HepG2 (cell line): ENCODE results near the gene WSCD1. TPM values are rescaled to one million over a fixed set of nuclear protein-coding genes. Genes with fewer than 3 reads are reported as not detected.

Experiments used
- ATAC-seq: fragments of 200-7000 bp; cut with Tn5 transposase; 3 replicates; pipeline ENCODE4 v1.9.1; 2020; ENCODE audit warnings: mild to moderate bottlenecking, moderate library complexity
- BruUV-seq: library from RNA; stranded (reverse); fragments of 400-500 nt; replicated peaks from 2 replicates; lab custom pipeline; 2021; lab: Mats Ljungman, UMichigan
- CTCF ChIA-PET: fragments of 300-600 bp; formaldehyde crosslinking; extraction: SDS; loops from one replicate; lab custom pipeline; 2021; ENCODE audit warnings: low total read pairs, inconsistent platforms, low intra/inter-chr PET ratio; lab: Yijun Ruan, JAX
- POLR2A ChIA-PET: fragments of 350-600 bp; sonication (Branson Sonifier 250); formaldehyde crosslinking; loops from one replicate; lab custom pipeline; 2020; ENCODE audit warnings: antibody characterized with exemption, inconsistent platforms; lab: Yijun Ruan, JAX
- DNase-seq: peaks from one replicate; pipeline ENCODE4 v3.0.0-alpha.2; 2015; ENCODE audit warnings: low spot score
- FAIRE-seq: peaks from 3 replicates; lab custom pipeline; 2011; peaks lifted over from hg19 to GRCh38; lab: Jason Lieb, UNC
- H2AFZ ChIP-seq: one replicate; pipeline ENCODE4 v1.6.1; 2011; ENCODE audit warnings: low read length, inconsistent platforms
- H3K27ac ChIP-seq: fragments of 300-600 bp; 3 replicates; pipeline ENCODE4 v1.8.0; 2011; ENCODE audit warnings: mixed run types, mild to moderate bottlenecking, mixed read lengths, low read length, inconsistent platforms; ENCODE audit not compliant: insufficient read depth; ENCODE audit errors: extremely low read length
- H3K27me3 ChIP-seq, 2 experiments: fragments of 200-600 bp in 1 of 2; 2 replicates in 1 of 2; 3 replicates in 1 of 2; pipeline versions ENCODE4 v1.6.0 to v1.8.0; 2011; ENCODE audit warnings: low read length in 2 of 2, mild to moderate bottlenecking in 2 of 2, moderate library complexity in 2 of 2, inconsistent platforms in 1 of 2; ENCODE audit not compliant: insufficient read depth in 2 of 2, control insufficient read depth in 1 of 2
- H3K36me3 ChIP-seq, 2 experiments: fragments of 200-600 bp in 1 of 2; replicated peaks in 1 of 2; 2 replicates in 1 of 2; 3 replicates in 1 of 2; pipeline versions ENCODE4 v1.5.1 to v1.8.0; 2011; ENCODE audit warnings: low read length in 2 of 2, inconsistent platforms in 1 of 2; ENCODE audit not compliant: insufficient read depth in 2 of 2, control insufficient read depth in 1 of 2
- H3K4me1 ChIP-seq: 2 replicates; pipeline ENCODE4 v1.5.1; 2012; ENCODE audit warnings: low read length, inconsistent platforms; ENCODE audit not compliant: insufficient read depth
- H3K4me2 ChIP-seq: 2 replicates; pipeline ENCODE4 v1.6.0; 2011; ENCODE audit warnings: low read depth, low read length, inconsistent platforms
- H3K4me3 ChIP-seq, 3 experiments: fragments of 200-600 bp in 1 of 3; sonication (generic), shearing (Covaris generic) in 1 of 3; replicated peaks in 1 of 3; 2 replicates each; pipeline ENCODE4 v1.5.1; 2011 to 2016; ENCODE audit warnings: low read length in 3 of 3, inconsistent platforms in 2 of 3, low read depth in 2 of 3, mild to moderate bottlenecking in 2 of 3, control low read depth in 1 of 3, mixed read lengths in 1 of 3; ENCODE audit not compliant: insufficient read depth in 1 of 3
- H3K79me2 ChIP-seq: one replicate; pipeline ENCODE4 v1.6.1; 2011; ENCODE audit warnings: low read length, inconsistent platforms; ENCODE audit not compliant: insufficient read depth
- H3K9ac ChIP-seq: 2 replicates; pipeline ENCODE4 v1.6.0; 2011; ENCODE audit warnings: mild to moderate bottlenecking, low read depth, low read length, inconsistent platforms; ENCODE audit not compliant: insufficient read depth
- H3K9me3 ChIP-seq: 2 replicates; pipeline ENCODE4 v1.5.1; 2012; ENCODE audit warnings: mild to moderate bottlenecking, low read length
- H4K20me1 ChIP-seq: 2 replicates; pipeline ENCODE4 v1.6.0; 2011; ENCODE audit warnings: inconsistent platforms, mild to moderate bottlenecking, low read length, moderate library complexity; ENCODE audit not compliant: insufficient read depth
- BRD4 ChIP-seq: sonication (generic); formaldehyde crosslinking; IDR thresholded peaks from 2 replicates; pipeline ENCODE4 v1.4.0; 2020; ENCODE audit warnings: missing genetic modification reagents
- HNF4A ChIP-seq: sonication (generic); formaldehyde crosslinking; IDR thresholded peaks from 2 replicates; pipeline ENCODE4 v1.4.0; 2020; ENCODE audit warnings: missing genetic modification reagents
- RBAK ChIP-seq: sonication (generic); formaldehyde crosslinking; IDR thresholded peaks from 2 replicates; pipeline ENCODE4 v1.5.1; 2020; ENCODE audit warnings: mild to moderate bottlenecking, missing genetic modification reagents
- TCF7L2 ChIP-seq: IDR thresholded peaks from 2 replicates; pipeline ENCODE4 v1.6.1; 2011; ENCODE audit warnings: mild to moderate bottlenecking, low read depth, low read length, moderate library complexity
- ZBTB40 ChIP-seq, 2 experiments: fragments of 450-650 bp in 1 of 2; sonication (generic) in 1 of 2; formaldehyde crosslinking in 1 of 2; IDR thresholded peaks; 2 replicates each; pipeline versions ENCODE4 v1.6.1 to v1.8.0; 2016 to 2022; ENCODE audit warnings: antibody characterized with exemption in 1 of 2, mild to moderate bottlenecking in 1 of 2, missing genetic modification reagents in 1 of 2
- ZNF292 ChIP-seq: sonication (generic); formaldehyde crosslinking; IDR thresholded peaks from 2 replicates; pipeline ENCODE4 v1.8.1; 2022; ENCODE audit warnings: mild to moderate bottlenecking, low read depth, missing genetic modification reagents, borderline replicate concordance
- ZNF724P ChIP-seq: sonication (generic); formaldehyde crosslinking; IDR thresholded peaks from 2 replicates; pipeline ENCODE4 v1.8.0; 2022; ENCODE audit warnings: missing genetic modification reagents, borderline replicate concordance
- WGBS: methylation state at CpG from one replicate; pipeline ENCODE4 v1.1.6; 2017; ENCODE audit warnings: low lambda C conversion rate; 5-methylcytosine and 5-hydroxymethylcytosine counted together
- in situ Hi-C: cut with HindIII; loops from 2 replicates; pipeline ENCODE4 v1.10.0; 2017; ENCODE audit warnings: low pct_unique_long_range_greater_than_20kb; ENCODE audit not compliant: extremely low pct_ligation_motif_present
- intact Hi-C: fragments of 100-400 bp; cut with micrococcal nuclease; formaldehyde crosslinking; loops from one replicate; pipeline ENCODE4 v1.10.0; 2022; ENCODE audit not compliant: unreplicated experiment
- polyA plus RNA-seq, 8 experiments: library from polyadenylated mRNA; depleted of rRNA in 3 of 8; stranded (reverse) in 7 of 8; unstranded in 1 of 8; fragments of >200 nt; fragmentation: Illumina TruSeq in 4 of 8; extraction: Trizol in 4 of 8; gene quantifications; 2 replicates each; pipeline versions ENCODE4 v1.2.1 to v1.2.3, GENCODE V29; 2011 to 2016; ENCODE audit warnings: low read depth in 4 of 8, missing spikeins in 1 of 8, mixed read lengths in 1 of 8; ENCODE audit not compliant: insufficient read depth in 1 of 8
- total RNA-seq, 5 experiments: library from RNA; depleted of rRNA; stranded (reverse); fragments of >200 nt; fragmentation: Illumina TruSeq; extraction: Trizol; gene quantifications; 2 replicates each; pipeline ENCODE4 v1.2.3, GENCODE V29; 2016; ENCODE audit warnings: low read depth in 1 of 5
- TF ChIP-seq, protein P1 (sequence below): sonication (generic); formaldehyde crosslinking; IDR thresholded peaks from 2 replicates; pipeline ENCODE4 v1.5.0; 2020; ENCODE audit warnings: mild to moderate bottlenecking, missing genetic modification reagents, borderline replicate concordance
- TF ChIP-seq, protein P2 (sequence below): IDR thresholded peaks from 2 replicates; pipeline ENCODE4 v1.6.1; 2016

The WSCD1 gene
- total and polyA plus RNA-seq, 2 of the 13 experiments (the other 11 are each of a cell fraction or from before 2014, with no cell fraction given) = 0.24 to 2.7 TPM

DNA sequence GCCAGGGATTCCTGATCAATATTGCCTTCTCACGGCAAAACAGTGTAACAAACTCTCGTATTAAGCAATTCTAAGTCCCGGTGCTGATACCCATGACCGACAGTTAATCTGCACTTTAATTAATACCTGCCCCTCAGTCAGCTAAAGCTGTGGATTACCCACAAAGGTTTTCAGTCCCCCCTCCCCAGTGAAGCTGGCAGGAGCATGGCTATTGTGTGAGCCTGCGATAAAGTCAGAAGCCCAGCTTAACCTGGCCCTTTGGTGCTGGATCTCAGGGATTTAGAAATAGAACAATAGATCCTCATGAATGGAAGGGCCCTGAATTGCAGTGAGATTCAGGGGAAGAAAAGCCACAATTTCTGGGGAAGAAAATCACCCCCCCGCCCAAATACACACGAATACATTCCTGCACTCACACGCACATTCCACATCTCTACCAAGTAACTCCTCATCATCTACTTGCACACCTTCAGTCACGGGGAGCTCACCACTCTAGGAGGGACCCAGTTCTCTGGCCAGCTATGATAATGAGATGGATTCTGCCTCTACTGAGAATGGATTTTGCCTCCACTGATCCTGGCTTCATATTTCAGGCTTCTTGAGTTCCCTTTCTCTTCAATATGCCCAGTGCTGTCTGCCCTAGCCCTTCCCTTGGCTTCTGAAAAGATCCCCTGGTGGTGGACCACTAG lies 102.6 kb downstream of the WSCD1 start:
- Histone ChIP-seq H3K4me1 (no peaks in the 10 kb centered on the region), H3K9ac (no peak overlapping the region), H2AFZ (no peak overlapping the region), H3K27me3 (peaks cover 2 to 43% of the 10 kb centered on the region in 2 experiments; a peak in 4 of 5 replicates), H3K79me2 (no peaks in the 10 kb centered on the region), H3K4me2 (no peak overlapping the region), H3K27ac (no peak overlapping the region), H3K36me3 (no peaks in the 10 kb centered on the region), H4K20me1 (no peaks in the 10 kb centered on the region), H3K9me3 (no peaks in the 10 kb centered on the region), H3K4me3 (no peak overlapping the region)
- BruUV-seq = no TSS peak
- FAIRE-seq (no peak), DNase-seq (no peak), ATAC-seq (no peak)
- POLR2A ChIA-PET = no interaction called here
- in situ Hi-C loops = no loop called here
- 17% methylated on average over 9 of the region's 9 CpGs for WGBS
- intact Hi-C loops = no loop called here
- CTCF ChIA-PET = no interaction called here
- no peak for TF ChIP-seq HNF4A (CRISPR knock-in tag)
- TF ChIP-seq TCF7L2 = no peak
- no peak for TF ChIP-seq BRD4 (CRISPR knock-in tag)
- TF ChIP-seq, protein P1, sequence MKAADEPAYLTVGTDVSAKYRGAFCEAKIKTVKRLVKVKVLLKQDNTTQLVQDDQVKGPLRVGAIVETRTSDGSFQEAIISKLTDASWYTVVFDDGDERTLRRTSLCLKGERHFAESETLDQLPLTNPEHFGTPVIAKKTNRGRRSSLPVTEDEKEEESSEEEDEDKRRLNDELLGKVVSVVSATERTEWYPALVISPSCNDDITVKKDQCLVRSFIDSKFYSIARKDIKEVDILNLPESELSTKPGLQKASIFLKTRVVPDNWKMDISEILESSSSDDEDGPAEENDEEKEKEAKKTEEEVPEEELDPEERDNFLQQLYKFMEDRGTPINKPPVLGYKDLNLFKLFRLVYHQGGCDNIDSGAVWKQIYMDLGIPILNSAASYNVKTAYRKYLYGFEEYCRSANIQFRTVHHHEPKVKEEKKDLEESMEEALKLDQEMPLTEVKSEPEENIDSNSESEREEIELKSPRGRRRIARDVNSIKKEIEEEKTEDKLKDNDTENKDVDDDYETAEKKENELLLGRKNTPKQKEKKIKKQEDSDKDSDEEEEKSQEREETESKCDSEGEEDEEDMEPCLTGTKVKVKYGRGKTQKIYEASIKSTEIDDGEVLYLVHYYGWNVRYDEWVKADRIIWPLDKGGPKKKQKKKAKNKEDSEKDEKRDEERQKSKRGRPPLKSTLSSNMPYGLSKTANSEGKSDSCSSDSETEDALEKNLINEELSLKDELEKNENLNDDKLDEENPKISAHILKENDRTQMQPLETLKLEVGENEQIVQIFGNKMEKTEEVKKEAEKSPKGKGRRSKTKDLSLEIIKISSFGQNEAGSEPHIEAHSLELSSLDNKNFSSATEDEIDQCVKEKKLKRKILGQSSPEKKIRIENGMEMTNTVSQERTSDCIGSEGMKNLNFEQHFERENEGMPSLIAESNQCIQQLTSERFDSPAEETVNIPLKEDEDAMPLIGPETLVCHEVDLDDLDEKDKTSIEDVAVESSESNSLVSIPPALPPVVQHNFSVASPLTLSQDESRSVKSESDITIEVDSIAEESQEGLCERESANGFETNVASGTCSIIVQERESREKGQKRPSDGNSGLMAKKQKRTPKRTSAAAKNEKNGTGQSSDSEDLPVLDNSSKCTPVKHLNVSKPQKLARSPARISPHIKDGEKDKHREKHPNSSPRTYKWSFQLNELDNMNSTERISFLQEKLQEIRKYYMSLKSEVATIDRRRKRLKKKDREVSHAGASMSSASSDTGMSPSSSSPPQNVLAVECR (CRISPR knock-in tag) = no peak
- TF ChIP-seq, protein P2, sequence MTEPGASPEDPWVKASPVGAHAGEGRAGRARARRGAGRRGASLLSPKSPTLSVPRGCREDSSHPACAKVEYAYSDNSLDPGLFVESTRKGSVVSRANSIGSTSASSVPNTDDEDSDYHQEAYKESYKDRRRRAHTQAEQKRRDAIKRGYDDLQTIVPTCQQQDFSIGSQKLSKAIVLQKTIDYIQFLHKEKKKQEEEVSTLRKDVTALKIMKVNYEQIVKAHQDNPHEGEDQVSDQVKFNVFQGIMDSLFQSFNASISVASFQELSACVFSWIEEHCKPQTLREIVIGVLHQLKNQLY (CRISPR knock-in tag) = no peak
- TF ChIP-seq ZNF724P (CRISPR knock-in tag) = no peak
- no peak for TF ChIP-seq ZBTB40 (IDR thresholded peaks at IDR 0.05)
- TF ChIP-seq ZBTB40 (CRISPR knock-in tag; IDR thresholded peaks at IDR 0.05) = no peak
- no peak for TF ChIP-seq ZNF292
- no peak for TF ChIP-seq RBAK (CRISPR knock-in tag)
